GM12875 (cell line): ENCODE measurements around the gene SMARCE1.

Experiments
- H3K4me3 ChIP-seq: one replicate; pipeline ENCODE4 v1.5.1; 2011; ENCODE audit warnings: low read depth, low read length, control low read depth
- TF ChIP-seq, protein P1 (sequence below): IDR thresholded peaks from 2 replicates; pipeline ENCODE4 v1.5.1; 2011; ENCODE audit warnings: low read depth, mild to moderate bottlenecking, control low read depth, inconsistent platforms, low read length, moderate library complexity, borderline replicate concordance; ENCODE audit not compliant: insufficient read depth

SMARCE1 gene

DNA sequence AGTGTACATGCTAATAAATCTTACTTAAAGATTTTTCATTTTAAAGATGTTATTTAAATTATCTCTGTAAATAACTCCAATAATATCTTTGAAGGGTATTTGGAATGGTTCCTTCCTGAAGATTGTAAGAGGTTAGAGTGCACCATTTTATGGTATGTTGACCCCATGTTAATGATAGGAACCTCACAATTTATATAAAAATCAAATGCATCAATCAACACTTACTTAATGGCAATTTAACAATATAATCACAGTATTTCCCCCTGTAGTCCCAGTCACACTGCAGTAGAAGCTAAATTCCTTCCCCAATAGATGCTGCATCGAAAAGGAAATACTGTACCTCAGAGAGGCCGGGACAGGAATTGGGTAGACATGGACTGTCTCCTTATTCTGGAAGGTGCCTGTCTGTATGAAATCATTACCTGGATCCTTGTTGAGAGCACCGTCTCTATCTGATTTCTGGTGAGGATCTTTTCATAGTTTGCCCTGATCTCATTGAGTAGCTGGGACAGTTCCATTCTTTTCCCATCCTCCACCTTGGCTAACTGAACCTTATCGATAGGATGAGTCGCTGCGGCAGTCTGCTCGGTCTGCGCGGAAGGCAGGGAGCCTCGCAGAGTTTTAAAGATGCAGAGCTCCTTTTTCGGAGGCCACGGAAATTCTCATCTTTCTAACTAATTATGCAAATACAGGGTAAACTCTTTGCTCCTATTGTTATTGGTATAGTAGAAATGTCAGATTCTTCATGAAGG is 17.1 kb upstream of the SMARCE1 start, which contains the start of gene KRT222:
TSS of gene KRT222 (minus strand) at position 596 of the 752 bp plus-strand sequence. CDS start at position 518, 78 bp downstream.
- TF ChIP-seq, protein P1, sequence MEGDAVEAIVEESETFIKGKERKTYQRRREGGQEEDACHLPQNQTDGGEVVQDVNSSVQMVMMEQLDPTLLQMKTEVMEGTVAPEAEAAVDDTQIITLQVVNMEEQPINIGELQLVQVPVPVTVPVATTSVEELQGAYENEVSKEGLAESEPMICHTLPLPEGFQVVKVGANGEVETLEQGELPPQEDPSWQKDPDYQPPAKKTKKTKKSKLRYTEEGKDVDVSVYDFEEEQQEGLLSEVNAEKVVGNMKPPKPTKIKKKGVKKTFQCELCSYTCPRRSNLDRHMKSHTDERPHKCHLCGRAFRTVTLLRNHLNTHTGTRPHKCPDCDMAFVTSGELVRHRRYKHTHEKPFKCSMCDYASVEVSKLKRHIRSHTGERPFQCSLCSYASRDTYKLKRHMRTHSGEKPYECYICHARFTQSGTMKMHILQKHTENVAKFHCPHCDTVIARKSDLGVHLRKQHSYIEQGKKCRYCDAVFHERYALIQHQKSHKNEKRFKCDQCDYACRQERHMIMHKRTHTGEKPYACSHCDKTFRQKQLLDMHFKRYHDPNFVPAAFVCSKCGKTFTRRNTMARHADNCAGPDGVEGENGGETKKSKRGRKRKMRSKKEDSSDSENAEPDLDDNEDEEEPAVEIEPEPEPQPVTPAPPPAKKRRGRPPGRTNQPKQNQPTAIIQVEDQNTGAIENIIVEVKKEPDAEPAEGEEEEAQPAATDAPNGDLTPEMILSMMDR, result no peak
- no peak within 1 kb of the TSS for H3K4me3 ChIP-seq

DNA sequence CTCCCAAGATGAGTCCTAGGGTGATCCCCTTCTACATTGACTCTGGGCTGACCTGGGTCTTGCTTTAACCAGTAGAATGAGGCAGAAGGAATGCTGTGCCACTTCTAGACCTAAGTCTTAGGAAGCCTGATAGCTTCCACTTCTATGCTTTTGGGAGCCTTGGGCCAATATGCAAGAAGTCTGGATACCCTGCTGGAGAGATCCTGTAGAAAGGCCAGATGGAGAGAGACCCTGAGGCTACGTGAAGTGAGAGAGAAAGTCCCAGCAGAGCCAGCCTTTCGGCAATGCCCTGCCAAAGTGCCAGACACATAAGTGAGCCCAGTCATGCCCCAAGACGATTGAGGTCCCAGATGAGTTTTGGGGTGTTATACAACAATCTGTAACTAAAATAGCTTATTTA is 15.6 kb upstream of the SMARCE1 start:
- no peak overlapping the region for H3K4me3 ChIP-seq
- TF ChIP-seq, protein P1, result no peak

DNA sequence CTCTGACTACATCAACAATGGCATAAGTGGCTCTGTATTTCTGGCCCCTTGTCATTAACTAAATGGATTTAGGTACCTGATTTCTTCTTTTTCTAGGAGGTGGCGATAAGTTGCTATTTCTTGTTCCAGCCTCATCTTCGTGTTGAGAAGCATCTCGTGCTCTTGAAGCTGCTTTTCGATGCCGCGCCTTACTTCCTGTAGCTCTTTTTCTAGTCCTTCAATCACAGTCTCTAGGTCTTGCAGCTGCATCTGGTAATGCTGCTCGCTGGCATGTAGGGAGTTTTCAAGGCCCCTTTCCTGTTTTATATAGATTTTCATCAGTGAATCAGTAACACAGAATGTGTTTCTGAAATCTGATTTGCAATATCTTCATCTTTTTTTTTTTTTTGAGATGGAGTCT is 12.3 kb upstream of the SMARCE1 start:
- H3K4me3 ChIP-seq, result no peak overlapping the region
- TF ChIP-seq, protein P1, result no peak

DNA sequence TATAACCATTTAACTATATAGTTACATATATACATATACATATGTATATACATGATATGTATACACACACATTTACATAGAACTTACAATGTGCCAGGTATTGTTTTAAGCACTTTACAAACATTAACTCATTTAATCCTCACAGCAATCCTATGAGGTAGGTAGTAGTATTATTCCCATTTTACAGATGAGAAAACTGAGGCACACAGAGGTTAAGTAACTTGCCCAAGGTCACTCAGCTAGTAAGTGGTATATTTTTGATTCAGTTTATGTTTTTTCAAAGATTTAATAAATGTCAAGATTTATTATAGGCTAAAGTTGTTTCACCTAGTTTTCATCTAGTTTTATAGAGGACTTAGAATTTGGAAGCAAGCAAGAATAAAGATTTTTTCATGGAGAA is 10.8 kb upstream of the SMARCE1 start:
- H3K4me3 ChIP-seq, result no peak overlapping the region
- TF ChIP-seq, protein P1, result no peak

DNA sequence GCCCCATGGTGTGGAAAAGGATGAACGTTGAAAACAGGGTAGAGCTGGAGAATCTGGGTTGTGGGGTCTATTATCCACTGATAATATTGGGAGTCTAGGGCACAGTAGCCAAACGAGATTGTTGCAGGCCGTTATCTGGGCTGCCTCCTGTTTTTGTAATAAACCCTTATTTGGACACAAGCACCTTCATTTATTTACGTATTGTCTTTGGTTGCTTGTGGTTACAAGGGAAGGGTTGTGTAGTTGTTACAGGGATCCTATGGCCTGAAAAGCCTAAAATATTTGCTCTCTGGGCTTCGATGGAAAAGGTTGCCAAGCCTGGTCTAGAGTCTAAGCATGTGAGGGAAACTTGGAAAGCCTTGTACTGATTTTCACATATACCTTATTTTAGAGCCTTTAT is 4.3 kb upstream of the SMARCE1 start:
- no peak overlapping the region for H3K4me3 ChIP-seq
- TF ChIP-seq, protein P1, result no peak

DNA sequence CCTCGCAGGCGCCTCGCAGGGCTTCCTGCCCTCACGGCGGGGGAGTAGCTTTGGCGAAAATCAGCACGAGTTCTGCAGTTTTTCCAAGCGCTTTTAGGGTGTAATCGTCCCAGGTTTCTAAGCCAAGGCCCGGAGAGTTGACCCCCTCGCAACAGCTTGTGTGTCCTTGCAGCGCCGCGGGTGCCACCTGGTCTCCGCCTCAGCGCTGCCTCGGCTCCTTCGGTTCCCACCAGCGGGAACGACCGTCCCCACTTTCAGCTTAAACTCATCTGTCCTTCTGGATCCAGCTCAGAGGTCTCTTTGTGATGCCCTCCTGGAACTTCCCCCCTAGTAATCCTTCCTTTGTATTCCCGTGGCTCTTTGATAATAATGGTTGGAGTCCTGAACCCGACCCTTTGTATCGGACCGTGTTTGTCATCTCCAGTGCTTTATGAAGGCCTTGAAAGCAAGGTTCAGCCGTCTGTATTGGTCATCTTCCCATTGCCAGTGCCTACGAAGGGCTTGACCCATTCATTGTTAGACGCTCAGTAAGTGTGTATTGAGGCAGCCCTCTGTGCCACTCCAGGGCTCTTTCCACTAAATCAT is 858 bp upstream of the SMARCE1 start:
- peak overlapping the region; percentile 63 for H3K4me3 ChIP-seq
- TF ChIP-seq, protein P1, result no peak
